ENCODE results near the gene FLG. TPM values are rescaled to one million over a fixed set of nuclear protein-coding genes. Genes with fewer than 3 reads are reported as not detected.

Gene FLG
- total and polyA plus RNA-seq, 2 experiments from 2014 or later: 0.03 TPM; not detected in 1

DNA sequence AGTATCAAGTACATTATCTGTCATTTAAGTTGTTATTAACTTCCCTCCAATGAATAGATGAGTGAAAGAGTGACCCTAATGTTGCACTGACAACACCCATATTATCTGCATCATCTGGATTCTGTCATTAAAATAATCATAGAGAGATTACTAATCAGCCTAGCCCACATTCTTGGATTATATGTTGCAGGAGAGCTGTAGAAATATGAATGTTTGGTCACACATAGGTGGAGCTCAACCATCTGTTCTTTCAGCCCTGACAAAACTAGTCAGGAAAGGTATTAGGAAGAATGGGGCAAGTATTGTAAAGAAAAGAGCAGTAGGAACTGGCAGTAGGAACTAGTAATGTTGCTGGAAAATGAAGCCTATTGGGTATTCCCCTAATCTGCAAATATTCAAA lies 19.4 kb upstream of the FLG start:
- Mint-ChIP-seq H3K27ac (no peak overlapping the region), H3K27me3 (ENCODE audit: insufficient read depth, low read depth, poor library complexity) (no peaks in the 10 kb centered on the region), H3K9me3 (no peaks in the 10 kb centered on the region), H3K36me3 (ENCODE audit: low read depth) (no peaks in the 10 kb centered on the region), H3K4me1 (no peaks in the 10 kb centered on the region), H3K4me3 (no peak overlapping the region)
- Histone ChIP-seq H3K9me2 (ENCODE audit: insufficient read depth) (no peaks in the 10 kb centered on the region), H3K4me2 (no peak overlapping the region), H3K36me3 (ENCODE audit: insufficient read depth) (no peaks in the 10 kb centered on the region), H3K4me1 (ENCODE audit: insufficient read depth) (no peaks in the 10 kb centered on the region), H3K27me3 (ENCODE audit: insufficient read depth) (no peaks in the 10 kb centered on the region), H3K27ac (ENCODE audit: low read depth) (no peak overlapping the region), H3K79me2 (replicated peaks; ENCODE audit: insufficient read depth) (no peaks in the 10 kb centered on the region), H3K4me3 (no peak overlapping the region), H4K20me1 (replicated peaks; ENCODE audit: insufficient read depth) (no peaks in the 10 kb centered on the region), H2AFZ (no peak overlapping the region), H3F3A (replicated peaks; ENCODE audit: low read depth) (no peaks in the 10 kb centered on the region)
- DNase-seq (ENCODE audit: low spot score): no peak
- TF ChIP-seq POLR2AphosphoS5 (IDR thresholded peaks at IDR 0.05; ENCODE audit: low read depth) (no peak), ZNF114 (CRISPR knock-in tag; IDR thresholded peaks at IDR 0.05) (no peak), ZNF331 (CRISPR knock-in tag; IDR thresholded peaks at IDR 0.05; ENCODE audit: low read depth) (no peak), JUNB (IDR thresholded peaks at IDR 0.05; ENCODE audit: unreplicated experiment) (no peak), STAT1 (IDR thresholded peaks at IDR 0.05; ENCODE audit: unreplicated experiment) (no peak), NANOG (IDR thresholded peaks at IDR 0.05; ENCODE audit: borderline replicate concordance) (no peak), EZH2 (IDR thresholded peaks at IDR 0.05; ENCODE audit: low read depth, unreplicated experiment) (no peak), CREB1 (CRISPR knock-in tag; IDR thresholded peaks at IDR 0.05; ENCODE audit: low read depth) (no peak), EZH2phosphoT487 (IDR thresholded peaks at IDR 0.05; ENCODE audit: unreplicated experiment) (no peak)
- TF ChIP-seq, protein P1, sequence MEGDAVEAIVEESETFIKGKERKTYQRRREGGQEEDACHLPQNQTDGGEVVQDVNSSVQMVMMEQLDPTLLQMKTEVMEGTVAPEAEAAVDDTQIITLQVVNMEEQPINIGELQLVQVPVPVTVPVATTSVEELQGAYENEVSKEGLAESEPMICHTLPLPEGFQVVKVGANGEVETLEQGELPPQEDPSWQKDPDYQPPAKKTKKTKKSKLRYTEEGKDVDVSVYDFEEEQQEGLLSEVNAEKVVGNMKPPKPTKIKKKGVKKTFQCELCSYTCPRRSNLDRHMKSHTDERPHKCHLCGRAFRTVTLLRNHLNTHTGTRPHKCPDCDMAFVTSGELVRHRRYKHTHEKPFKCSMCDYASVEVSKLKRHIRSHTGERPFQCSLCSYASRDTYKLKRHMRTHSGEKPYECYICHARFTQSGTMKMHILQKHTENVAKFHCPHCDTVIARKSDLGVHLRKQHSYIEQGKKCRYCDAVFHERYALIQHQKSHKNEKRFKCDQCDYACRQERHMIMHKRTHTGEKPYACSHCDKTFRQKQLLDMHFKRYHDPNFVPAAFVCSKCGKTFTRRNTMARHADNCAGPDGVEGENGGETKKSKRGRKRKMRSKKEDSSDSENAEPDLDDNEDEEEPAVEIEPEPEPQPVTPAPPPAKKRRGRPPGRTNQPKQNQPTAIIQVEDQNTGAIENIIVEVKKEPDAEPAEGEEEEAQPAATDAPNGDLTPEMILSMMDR (conservative IDR thresholded peaks at IDR 0.05; ENCODE audit: low read depth in 2 of 2): no peak
- TF ChIP-seq, protein P2, sequence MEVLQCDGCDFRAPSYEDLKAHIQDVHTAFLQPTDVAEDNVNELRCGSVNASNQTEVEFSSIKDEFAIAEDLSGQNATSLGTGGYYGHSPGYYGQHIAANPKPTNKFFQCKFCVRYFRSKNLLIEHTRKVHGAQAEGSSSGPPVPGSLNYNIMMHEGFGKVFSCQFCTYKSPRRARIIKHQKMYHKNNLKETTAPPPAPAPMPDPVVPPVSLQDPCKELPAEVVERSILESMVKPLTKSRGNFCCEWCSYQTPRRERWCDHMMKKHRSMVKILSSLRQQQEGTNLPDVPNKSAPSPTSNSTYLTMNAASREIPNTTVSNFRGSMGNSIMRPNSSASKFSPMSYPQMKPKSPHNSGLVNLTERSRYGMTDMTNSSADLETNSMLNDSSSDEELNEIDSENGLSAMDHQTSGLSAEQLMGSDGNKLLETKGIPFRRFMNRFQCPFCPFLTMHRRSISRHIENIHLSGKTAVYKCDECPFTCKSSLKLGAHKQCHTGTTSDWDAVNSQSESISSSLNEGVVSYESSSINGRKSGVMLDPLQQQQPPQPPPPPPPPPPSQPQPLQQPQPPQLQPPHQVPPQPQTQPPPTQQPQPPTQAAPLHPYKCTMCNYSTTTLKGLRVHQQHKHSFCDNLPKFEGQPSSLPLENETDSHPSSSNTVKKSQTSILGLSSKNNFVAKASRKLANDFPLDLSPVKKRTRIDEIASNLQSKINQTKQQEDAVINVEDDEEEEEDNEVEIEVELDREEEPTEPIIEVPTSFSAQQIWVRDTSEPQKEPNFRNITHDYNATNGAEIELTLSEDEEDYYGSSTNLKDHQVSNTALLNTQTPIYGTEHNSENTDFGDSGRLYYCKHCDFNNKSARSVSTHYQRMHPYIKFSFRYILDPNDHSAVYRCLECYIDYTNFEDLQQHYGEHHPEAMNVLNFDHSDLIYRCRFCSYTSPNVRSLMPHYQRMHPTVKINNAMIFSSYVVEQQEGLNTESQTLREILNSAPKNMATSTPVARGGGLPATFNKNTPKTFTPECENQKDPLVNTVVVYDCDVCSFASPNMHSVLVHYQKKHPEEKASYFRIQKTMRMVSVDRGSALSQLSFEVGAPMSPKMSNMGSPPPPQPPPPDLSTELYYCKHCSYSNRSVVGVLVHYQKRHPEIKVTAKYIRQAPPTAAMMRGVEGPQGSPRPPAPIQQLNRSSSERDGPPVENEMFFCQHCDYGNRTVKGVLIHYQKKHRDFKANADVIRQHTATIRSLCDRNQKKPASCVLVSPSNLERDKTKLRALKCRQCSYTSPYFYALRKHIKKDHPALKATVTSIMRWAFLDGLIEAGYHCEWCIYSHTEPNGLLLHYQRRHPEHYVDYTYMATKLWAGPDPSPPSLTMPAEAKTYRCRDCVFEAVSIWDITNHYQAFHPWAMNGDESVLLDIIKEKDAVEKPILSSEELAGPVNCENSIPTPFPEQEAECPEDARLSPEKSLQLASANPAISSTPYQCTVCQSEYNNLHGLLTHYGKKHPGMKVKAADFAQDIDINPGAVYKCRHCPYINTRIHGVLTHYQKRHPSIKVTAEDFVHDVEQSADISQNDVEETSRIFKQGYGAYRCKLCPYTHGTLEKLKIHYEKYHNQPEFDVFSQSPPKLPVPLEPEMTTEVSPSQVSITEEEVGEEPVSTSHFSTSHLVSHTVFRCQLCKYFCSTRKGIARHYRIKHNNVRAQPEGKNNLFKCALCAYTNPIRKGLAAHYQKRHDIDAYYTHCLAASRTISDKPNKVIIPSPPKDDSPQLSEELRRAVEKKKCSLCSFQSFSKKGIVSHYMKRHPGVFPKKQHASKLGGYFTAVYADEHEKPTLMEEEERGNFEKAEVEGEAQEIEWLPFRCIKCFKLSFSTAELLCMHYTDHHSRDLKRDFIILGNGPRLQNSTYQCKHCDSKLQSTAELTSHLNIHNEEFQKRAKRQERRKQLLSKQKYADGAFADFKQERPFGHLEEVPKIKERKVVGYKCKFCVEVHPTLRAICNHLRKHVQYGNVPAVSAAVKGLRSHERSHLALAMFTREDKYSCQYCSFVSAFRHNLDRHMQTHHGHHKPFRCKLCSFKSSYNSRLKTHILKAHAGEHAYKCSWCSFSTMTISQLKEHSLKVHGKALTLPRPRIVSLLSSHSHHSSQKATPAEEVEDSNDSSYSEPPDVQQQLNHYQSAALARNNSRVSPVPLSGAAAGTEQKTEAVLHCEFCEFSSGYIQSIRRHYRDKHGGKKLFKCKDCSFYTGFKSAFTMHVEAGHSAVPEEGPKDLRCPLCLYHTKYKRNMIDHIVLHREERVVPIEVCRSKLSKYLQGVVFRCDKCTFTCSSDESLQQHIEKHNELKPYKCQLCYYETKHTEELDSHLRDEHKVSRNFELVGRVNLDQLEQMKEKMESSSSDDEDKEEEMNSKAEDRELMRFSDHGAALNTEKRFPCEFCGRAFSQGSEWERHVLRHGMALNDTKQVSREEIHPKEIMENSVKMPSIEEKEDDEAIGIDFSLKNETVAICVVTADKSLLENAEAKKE (CRISPR knock-in tag; IDR thresholded peaks at IDR 0.05): no peak
- TF ChIP-seq, protein P3, sequence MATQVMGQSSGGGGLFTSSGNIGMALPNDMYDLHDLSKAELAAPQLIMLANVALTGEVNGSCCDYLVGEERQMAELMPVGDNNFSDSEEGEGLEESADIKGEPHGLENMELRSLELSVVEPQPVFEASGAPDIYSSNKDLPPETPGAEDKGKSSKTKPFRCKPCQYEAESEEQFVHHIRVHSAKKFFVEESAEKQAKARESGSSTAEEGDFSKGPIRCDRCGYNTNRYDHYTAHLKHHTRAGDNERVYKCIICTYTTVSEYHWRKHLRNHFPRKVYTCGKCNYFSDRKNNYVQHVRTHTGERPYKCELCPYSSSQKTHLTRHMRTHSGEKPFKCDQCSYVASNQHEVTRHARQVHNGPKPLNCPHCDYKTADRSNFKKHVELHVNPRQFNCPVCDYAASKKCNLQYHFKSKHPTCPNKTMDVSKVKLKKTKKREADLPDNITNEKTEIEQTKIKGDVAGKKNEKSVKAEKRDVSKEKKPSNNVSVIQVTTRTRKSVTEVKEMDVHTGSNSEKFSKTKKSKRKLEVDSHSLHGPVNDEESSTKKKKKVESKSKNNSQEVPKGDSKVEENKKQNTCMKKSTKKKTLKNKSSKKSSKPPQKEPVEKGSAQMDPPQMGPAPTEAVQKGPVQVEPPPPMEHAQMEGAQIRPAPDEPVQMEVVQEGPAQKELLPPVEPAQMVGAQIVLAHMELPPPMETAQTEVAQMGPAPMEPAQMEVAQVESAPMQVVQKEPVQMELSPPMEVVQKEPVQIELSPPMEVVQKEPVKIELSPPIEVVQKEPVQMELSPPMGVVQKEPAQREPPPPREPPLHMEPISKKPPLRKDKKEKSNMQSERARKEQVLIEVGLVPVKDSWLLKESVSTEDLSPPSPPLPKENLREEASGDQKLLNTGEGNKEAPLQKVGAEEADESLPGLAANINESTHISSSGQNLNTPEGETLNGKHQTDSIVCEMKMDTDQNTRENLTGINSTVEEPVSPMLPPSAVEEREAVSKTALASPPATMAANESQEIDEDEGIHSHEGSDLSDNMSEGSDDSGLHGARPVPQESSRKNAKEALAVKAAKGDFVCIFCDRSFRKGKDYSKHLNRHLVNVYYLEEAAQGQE (IDR thresholded peaks at IDR 0.05; ENCODE audit: unreplicated experiment): no peak
- TF ChIP-seq, protein P4, sequence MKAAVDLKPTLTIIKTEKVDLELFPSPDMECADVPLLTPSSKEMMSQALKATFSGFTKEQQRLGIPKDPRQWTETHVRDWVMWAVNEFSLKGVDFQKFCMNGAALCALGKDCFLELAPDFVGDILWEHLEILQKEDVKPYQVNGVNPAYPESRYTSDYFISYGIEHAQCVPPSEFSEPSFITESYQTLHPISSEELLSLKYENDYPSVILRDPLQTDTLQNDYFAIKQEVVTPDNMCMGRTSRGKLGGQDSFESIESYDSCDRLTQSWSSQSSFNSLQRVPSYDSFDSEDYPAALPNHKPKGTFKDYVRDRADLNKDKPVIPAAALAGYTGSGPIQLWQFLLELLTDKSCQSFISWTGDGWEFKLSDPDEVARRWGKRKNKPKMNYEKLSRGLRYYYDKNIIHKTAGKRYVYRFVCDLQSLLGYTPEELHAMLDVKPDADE (IDR thresholded peaks at IDR 0.05): no peak
- ATAC-seq: no peak

Data from GM23338 (cell line).